ENCODE measurements around the gene GRM8. TPM values are rescaled to one million over a fixed set of nuclear protein-coding genes. Genes with fewer than 3 reads are reported as not detected.

GRM8 gene
- total and polyA plus RNA-seq, 8 donors: 0.11 to 1.2 (median 0.89) TPM

DNA sequence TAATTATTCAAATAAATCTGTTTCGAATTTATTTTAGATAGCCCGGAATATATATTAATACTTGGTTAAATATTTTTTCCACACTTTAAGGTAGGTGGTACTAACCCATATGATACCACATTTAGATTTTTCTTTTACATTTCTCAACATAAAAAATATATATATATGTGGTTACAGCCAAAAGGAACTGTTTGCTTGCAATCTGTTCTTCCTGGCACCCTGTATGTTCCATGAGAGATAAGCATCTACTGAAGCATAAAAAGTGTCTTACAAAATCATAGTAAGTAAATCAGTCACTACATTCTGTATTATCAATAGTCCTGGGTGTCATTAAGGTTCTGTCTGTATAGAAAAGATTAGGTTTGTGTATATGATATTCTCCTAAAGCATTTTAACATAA is 726.8 kb downstream of the GRM8 start:
- no peak for FAIRE-seq
- intact Hi-C loops (cut with DNase I): no loop called here
- WGBS, 2 donors: 82 to 89% methylated on average over 2 of the region's 2 CpGs

DNA sequence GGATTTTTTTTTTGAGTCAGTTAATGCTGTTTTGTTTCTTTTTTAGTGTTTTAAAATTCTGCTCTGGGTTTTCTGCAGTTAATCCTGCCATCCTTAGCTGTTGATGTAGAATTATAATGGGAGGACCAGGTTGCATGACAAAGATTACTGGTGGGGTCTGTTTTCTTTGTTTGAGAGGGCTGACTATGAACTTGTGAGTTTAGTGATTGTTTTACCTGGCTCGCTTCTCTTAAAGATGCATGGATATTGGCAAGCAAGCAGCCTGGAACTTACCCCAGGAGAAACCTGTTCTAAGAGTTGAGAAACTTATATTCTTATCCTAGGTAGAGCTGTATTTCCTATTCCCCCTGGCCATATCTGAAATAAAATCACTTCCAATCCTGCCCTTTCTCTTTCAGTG is 727.8 kb downstream of the GRM8 start:
- FAIRE-seq: no peak
- TF ChIP-seq, protein P1, sequence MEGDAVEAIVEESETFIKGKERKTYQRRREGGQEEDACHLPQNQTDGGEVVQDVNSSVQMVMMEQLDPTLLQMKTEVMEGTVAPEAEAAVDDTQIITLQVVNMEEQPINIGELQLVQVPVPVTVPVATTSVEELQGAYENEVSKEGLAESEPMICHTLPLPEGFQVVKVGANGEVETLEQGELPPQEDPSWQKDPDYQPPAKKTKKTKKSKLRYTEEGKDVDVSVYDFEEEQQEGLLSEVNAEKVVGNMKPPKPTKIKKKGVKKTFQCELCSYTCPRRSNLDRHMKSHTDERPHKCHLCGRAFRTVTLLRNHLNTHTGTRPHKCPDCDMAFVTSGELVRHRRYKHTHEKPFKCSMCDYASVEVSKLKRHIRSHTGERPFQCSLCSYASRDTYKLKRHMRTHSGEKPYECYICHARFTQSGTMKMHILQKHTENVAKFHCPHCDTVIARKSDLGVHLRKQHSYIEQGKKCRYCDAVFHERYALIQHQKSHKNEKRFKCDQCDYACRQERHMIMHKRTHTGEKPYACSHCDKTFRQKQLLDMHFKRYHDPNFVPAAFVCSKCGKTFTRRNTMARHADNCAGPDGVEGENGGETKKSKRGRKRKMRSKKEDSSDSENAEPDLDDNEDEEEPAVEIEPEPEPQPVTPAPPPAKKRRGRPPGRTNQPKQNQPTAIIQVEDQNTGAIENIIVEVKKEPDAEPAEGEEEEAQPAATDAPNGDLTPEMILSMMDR (IDR thresholded peaks at IDR 0.05): no peak
- intact Hi-C loops (cut with DNase I): no loop called here
- Histone ChIP-seq H3K36me3 (no peaks in the 10 kb centered on the region), H3K27ac (no peak overlapping the region), H3K9me3 (no peaks in the 10 kb centered on the region), H3K4me3 (no peak overlapping the region), H3K4me1 (no peaks in the 10 kb centered on the region), H3K27me3 (no peaks in the 10 kb centered on the region)
- ATAC-seq: no peak
- no peak for DNase-seq
- WGBS, 2 donors: 86 to 100% methylated on average over 1 of the region's 1 CpG

More for the DNA sequence above, 726.8 kb downstream of the GRM8 start:
- ATAC-seq (no peak), DNase-seq (no peak)
- Histone ChIP-seq H3K9me3 (no peaks in the 10 kb centered on the region), H3K4me1 (no peaks in the 10 kb centered on the region), H3K36me3 (no peaks in the 10 kb centered on the region), H3K27me3 (no peaks in the 10 kb centered on the region), H3K27ac (no peak overlapping the region), H3K4me3 (no peak overlapping the region)
- TF ChIP-seq, protein P1 (IDR thresholded peaks at IDR 0.05): no peak

DNA sequence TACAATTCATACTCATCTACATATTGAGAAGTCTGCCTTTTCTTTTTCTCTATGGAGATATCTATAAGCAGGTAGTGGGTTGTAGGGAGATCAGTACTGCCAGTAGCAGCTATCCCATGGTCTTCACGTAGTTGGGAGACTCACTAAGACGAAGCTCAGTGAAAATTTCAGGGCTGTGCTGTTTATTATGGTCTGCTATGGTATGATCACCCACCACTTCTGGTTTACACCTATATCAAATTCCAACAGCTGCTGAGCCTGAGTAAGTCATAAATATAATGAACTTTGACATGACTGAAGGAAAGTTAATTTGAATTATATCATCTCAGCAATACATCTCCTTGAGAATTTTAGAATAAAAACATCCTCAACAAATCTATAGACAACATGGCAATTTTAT is 741.7 kb downstream of the GRM8 start:
- Histone ChIP-seq H3K9me3 (no peaks in the 10 kb centered on the region), H3K27me3 (no peaks in the 10 kb centered on the region), H3K4me1 (no peaks in the 10 kb centered on the region), H3K4me3 (no peak overlapping the region), H3K36me3 (no peaks in the 10 kb centered on the region), H3K27ac (no peak overlapping the region)
- intact Hi-C loops (cut with DNase I): no loop called here
- FAIRE-seq: no peak
- WGBS, 2 donors: 43 to 50% methylated on average over 2 of the region's 2 CpGs
- ATAC-seq: no peak
- DNase-seq: no peak
- TF ChIP-seq, protein P1 (IDR thresholded peaks at IDR 0.05): no peak

DNA sequence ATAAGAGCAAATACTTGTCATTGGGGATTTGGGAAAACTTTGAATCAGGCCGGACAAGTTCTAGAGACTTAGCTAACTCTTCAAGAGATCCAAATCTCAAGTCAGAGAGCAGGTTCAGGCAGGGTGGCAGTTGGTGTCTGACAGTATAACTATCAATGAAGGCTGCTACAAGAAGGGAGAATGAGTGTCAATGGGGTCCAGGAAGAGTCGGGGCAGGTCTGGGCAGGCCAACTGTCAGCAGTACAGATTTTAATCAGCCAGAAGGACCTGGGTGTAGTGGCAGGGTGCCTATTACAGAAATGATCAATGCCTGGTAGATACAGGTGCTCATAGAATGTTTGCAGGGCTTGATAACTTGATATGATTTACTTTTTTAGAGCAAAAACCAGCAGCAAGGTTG is 751.1 kb downstream of the GRM8 start:
- no peak for FAIRE-seq
- TF ChIP-seq, protein P1 (IDR thresholded peaks at IDR 0.05): no peak
- no peak for ATAC-seq
- Histone ChIP-seq H3K4me1 (no peaks in the 10 kb centered on the region), H3K36me3 (no peaks in the 10 kb centered on the region), H3K4me3 (no peak overlapping the region), H3K27me3 (no peaks in the 10 kb centered on the region), H3K27ac (no peak overlapping the region), H3K9me3 (no peaks in the 10 kb centered on the region)
- intact Hi-C loops (cut with DNase I): no loop called here
- WGBS, 2 donors: 67 to 68% methylated on average over 2 of the region's 2 CpGs
- no peak for DNase-seq

DNA sequence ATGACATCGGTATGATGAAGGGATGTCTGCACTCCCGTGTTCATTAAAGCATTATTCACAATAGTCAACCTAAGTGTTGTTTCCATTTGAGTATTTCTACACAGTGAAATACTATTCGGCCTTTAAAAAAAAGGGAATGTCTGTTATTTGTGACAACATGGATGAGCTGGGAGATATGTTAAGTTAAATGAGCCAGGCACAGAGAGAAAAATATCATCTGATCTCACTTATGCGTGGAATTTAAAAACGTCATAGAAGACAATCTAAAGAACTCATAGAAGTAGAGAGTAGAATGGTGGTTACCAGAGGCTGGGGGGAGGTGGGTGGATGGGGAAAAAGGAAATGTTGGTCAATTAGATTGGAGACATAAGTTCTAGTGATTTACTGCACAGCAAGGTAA is 753.3 kb downstream of the GRM8 start:
- no peak overlapping the region for H3K4me3 ChIP-seq
- no peaks in the 10 kb centered on the region for H3K36me3 ChIP-seq
- no peaks in the 10 kb centered on the region for H3K9me3 ChIP-seq
- intact Hi-C loops (cut with DNase I): no loop called here
- peaks cover 4 to 19% (median 8%) of the 10 kb centered on the region in 3 donors for H3K4me1 ChIP-seq
- no peak for FAIRE-seq
- no peak overlapping the region for H3K27ac ChIP-seq
- ATAC-seq: no peak
- H3K27me3 ChIP-seq: no peaks in the 10 kb centered on the region
- TF ChIP-seq, protein P1 (IDR thresholded peaks at IDR 0.05): no peak
- no peak for DNase-seq
- 87 to 95% methylated on average over 5 of the region's 5 CpGs for WGBS, 2 donors
